ENCODE results near the gene STRBP.

GRCh38 chr9:123196124-123196523 lies 72.3 kb downstream of the STRBP start:
- no peak for TF ChIP-seq CTCF (IDR thresholded peaks at IDR 0.05; ENCODE audit: low read depth, low read length, poor library complexity, severe bottlenecking)
- no peak for TF ChIP-seq EZH2phosphoT487 (IDR thresholded peaks at IDR 0.05; ENCODE audit: borderline replicate concordance, low read length)

Measured in DOHH2 (cell line).